Activated CD4-positive, alpha-beta T cell treated with anti-CD3 and anti-CD28 coated beads, Interleukin-10, Interleukin-2, amounts not matched to agents 100 ng/mL and 50 ng/mL, durations not matched to agents 16 hours and 8 hours (primary cell): ENCODE data around the gene ACER2.

Experiments used
- DNase-seq: peaks from one replicate; pipeline ENCODE4 v3.0.0-alpha.2; 2020

Gene ACER2

GRCh38 chr9:19456996-19457692 lies 48.3 kb downstream of the ACER2 start:
- DNase-seq, result peak; percentile 69

- DNase-seq, result no peak
These were observed 48.8 kb downstream of the ACER2 start for GRCh38 chr9:19457693-19458009.

DNA sequence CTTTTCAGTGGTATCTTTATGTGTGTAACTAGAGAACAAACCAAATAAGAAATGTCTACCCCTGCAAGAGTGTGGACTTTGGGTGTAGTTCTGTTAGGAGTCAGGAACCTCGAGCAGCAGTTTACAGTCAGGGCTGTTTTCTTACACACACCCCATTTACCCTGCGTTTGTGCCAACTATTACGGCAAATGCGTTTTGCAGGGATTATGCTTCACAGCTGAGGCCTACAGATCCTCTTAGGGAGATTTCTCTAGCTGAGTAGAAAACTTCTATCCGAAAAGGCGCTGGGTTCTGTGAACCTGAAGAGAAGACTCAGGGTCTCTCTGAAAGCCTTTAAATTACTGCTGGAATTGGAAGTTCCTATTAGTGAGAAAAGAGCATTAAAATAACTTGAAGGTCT lies 51.4 kb downstream of the ACER2 start:
- DNase-seq, result no peak

GRCh38 chr9:19461135-19461534 lies 52.3 kb downstream of the ACER2 start:
- DNase-seq, result no peak

DNA sequence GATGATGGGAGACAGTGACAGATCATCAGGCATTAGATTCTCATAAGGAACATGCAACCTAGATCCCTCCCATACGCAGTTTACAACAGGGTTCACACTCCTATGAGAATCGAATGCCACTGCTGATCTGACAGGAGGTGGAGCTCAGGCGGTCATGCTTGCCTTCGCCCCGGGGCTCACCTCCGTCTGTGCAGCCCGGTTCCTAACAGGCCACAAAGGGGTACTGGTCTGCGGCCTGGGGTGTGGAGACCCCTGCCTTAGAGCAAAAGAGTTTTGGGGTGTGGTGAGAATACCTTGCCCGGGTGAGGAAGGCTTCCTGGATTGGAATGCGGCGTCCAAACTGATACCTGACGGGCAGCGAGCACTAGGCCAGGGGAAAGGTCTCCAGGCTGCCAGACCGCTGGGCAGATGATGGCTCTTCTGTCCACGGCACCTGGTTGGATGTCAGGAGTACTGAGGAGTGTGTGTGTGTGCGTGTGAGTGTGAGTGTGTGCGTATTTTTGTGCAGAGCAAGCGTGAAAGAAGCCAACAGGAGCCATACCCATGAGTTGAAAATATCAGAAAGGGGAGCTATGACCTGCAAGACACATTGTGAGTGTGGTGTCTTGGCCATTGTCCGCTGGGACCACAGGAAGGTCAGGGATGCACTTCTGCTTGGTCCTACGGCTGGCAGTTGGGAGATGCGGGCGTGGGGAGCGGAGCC lies 55.4 kb downstream of the ACER2 start:
- DNase-seq, result no peak

DNA sequence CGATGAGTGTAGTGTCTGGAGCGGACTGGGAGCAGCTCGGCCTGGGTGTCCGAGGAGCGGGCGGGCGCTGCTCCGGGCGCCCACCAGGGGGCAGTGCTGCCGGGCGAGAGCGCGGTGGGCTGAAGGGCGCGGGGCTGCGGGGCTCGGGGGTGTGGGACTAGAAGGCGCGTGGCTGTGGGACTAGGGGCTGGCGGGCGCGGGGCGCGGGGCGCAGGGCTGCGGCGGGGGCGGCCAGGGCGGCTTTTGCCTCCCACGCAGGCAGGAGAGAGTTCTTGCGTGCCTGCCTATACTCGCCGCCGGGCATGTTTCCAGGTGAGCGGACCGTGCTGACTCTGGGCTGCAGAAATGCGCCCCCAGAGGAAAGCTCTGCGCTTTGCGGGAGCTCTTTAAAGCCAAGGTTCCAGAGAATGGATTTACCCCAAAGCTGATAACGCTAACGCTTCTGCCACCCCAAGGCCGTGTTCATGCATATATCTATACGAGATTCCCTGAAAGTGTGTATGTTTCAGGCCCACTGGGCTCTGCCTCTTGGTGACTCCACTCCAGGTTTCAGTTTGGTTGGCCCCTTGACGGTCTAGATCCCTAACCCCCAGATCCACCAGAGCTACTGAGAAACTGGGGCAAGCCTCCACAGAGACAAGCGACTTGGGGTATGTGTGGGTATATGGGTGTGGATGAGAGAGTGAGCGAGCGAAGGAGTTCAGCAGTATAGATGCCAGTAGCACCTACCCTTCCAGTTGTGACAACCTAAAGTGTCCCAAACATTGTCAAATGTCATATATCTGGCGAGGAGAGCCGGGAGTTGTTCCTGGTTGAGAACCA lies 56.2 kb downstream of the ACER2 start:
- DNase-seq, result peak; percentile 77

DNA sequence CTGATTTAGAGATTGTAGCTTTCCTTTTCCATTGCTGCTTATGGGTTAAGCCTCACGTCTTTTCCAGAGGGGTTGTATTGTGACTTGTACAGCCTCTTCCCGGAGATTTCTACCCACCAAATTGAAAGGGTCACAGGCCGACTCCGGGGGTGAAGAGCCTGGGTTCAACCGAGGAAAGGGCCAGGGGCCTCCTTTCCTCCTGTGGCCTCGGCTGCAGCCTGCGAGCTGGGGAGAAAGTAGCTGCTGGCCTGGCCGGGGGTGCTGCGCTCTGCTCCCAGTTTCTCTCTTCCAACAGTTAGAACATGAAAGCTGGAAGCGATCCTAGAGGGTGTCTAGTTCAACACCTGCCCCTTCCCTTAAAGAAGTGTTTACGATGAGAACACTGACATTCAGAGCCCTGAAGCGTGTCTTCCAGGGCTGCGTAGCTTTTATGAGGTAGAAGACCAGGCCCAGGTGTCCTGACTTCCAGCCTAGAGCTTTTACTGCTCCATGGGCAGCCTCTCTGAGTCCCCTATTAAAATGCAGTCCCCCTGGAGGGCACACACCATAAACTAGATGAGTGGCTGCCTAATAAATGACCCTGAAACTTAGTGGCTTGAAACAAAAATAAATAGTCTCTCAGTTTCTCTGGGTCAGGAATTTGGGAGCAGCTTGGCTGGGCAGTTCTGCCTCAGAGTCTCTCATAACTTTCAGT lies 56.9 kb downstream of the ACER2 start:
- DNase-seq, result no peak

GRCh38 chr9:19466280-19466639 lies 57.5 kb downstream of the ACER2 start:
- DNase-seq, result no peak

DNA sequence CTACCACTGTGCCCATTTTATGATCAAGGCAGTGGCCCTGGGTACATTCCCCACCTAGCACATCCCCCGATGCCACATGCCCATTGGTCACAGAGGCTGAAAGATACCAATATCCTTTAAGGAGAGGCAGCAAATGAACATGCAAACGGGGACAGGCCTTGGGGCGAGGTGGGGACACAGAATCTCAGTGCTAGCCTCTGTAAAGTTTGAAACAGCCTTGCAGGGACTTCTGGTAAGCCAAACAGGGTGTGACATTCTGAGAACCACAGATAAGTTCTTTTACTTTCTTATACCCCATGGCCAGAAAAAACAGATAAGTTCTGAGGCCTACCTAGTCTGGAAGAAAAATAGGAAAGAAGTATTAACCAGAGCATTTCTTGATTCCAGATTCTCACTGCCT lies 60.5 kb downstream of the ACER2 start:
- DNase-seq, result no peak

GRCh38 chr9:19470567-19470966 lies 61.8 kb downstream of the ACER2 start:
- no peak for DNase-seq

GRCh38 chr9:19470981-19471650 lies 62.3 kb downstream of the ACER2 start:
- no peak for DNase-seq

DNA sequence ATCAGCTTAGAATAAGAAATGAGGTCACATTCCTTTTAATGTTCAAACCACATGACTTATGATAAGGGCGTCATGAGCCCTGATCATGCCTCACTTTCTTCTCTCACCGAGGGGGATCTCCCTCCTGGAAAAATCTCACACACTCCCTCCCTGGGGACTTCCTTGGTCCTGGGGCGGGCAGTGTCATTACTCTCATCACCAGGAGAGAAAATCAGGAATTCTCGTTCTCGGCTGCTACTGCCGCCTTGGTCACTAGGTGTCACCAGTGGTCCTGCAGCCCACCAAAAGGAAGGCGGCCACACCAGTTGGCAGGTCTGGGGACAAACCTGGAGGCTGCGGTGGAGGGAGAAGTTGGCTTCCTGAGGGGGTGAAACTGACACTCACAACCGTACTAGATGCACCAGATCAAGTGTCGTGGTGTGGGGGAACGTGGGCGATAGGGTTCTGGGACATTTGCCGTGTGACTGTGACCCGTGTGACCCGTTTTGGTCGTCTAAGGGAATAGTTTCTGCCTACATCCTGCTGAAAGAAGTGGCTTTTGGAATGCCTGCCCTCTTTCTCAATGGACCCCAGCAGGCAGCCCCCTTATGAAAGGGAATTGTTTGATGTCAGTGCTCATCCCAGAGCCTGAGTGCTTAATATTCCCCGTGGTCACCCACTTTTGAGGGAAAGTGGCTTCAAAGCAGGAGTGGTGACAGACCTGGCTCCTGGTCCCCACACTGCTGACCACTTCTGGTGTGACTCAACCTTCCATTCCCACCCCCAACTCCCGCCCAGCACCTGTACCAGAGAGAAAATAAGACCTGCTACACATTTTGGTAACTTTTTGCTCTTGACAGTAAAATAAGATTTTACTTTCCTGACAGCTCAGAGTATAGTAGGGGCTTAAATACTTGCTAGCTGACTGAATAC lies 63.2 kb downstream of the ACER2 start:
- DNase-seq, result peak; percentile 58

GRCh38 chr9:19473605-19474004 lies 64.8 kb downstream of the ACER2 start:
- DNase-seq, result no peak

- no peak for DNase-seq
These were observed 71.1 kb downstream of the ACER2 start for GRCh38 chr9:19479874-19480273.

- no peak for DNase-seq
These were observed 71.5 kb downstream of the ACER2 start for GRCh38 chr9:19480345-19480744.

GRCh38 chr9:19481121-19481870 lies 72.5 kb downstream of the ACER2 start:
- no peak for DNase-seq

DNA sequence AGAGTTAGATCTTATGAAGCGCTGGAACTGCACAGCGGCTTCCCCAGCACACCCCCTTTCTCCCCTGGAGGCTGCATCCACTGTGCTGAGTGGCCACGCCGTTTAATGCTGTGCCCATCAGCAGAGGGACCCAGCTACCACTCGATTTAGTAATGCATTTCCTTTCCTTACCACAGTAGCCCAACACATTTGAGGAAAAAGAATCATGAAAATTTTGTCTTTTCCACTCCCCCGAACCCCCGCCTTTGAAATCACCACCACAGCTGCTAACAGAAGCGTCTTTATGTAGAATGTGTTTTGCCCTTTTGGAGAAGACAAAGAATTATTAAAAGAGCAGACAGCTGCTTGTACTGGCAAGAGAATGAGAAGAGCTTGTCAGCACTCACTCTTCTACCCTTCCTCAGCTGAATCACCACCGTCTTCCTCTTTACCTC lies 73.2 kb downstream of the ACER2 start:
- DNase-seq, result no peak

DNA sequence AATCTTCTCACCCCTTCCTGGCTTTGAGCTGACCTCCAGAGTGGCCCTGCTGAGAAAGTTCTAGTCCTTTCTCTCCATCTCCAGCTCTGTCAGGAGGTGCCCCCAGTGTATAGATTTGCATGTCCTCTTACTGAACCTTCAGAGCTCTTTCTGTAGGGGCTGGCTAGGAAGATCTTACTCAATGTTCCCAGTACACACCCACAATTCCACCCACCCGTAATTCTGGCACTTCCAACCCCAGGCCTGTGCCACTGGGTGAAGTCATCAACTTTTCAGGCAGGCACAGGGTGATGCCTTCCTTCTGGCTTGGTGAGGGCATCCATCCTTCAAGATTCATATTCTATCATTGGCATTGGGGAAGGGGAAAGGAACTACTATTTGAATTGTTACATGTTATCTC lies 75.9 kb downstream of the ACER2 start:
- DNase-seq, result no peak

DNA sequence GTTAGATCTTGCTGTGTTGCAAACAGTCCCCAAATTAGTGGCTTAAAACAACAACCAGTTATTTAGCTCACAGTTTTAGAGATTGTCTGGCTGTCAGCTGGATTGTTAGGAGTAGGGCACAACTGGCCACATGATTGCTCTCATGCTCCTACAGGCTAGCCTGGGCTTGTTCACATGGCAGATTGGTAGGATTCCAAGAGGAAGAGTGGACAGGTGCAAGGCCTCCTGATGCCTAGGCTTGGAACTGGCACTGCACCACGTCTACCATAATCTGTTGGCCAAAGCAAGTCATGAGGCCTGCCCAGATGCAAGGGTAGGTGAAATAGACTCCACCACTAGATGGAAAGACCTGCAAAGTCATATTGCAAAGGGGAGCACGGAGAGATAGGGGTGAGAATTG lies 76.4 kb downstream of the ACER2 start:
- no peak for DNase-seq

GRCh38 chr9:19486803-19487202 lies 78.0 kb downstream of the ACER2 start:
- no peak for DNase-seq

DNA sequence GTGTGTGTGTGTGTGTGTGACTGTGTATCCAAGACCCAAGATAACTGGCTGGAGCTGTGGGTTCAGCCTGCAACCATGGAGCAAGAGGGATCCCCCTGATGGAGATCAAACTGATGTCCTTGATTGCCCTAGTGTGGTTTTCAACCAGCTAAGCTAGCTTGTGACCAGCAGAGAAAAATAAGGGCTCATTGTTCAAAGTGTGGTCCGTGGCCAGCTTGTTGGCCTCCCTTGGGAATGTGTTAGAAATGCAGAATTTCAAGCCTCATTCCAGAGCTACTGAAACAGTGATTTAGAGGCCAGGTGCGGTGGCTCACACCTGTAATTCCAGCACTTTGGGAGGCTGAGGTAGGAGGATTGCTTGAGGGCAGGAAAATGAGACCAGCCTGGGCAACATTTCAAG lies 79.9 kb downstream of the ACER2 start:
- DNase-seq, result no peak
